ENCODE results near the gene EHMT1. TPM values are rescaled to one million over a fixed set of nuclear protein-coding genes. Genes with fewer than 3 reads are reported as not detected.
A peak's percentile ranks its signal among the peaks of the same experiment; 100 is the strongest.

The EHMT1 gene
- total RNA-seq, 2 experiments from 2014 or later: 145 to 295 TPM

DNA sequence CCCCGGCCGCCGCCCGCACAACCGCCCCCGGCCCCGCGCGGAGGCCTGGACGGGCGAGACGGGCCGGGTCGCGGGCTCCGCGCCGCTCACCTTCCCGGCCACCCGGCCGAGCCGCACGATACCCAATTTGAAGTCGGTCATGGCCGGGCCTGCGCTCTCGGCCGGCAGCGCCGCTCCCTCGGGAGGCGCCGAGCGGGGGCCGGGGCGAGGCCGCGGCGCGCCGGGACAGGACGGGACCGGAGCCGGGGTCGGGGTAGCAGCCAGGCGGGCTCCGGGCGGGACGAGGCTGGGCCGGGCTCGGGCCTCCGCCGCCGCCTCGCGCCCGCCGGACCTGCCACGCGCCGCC is 28.7 kb upstream of the EHMT1 start:
- Histone ChIP-seq H3K79me2 (ENCODE audit: insufficient read depth, low read depth, low read length) (peaks cover 15% of the 10 kb centered on the region; the same call in 1 of the 2 replicates), H3K4me2 (ENCODE audit: low read length) (peak overlapping the region; percentile 93; the same call in 1 of the 2 replicates), H3K4me1 (ENCODE audit: insufficient read depth, low read length, poor library complexity, severe bottlenecking) (peaks cover 13% of the 10 kb centered on the region), H4K20me1 (ENCODE audit: insufficient read depth, low read length) (peaks cover 8% of the 10 kb centered on the region), H3K9me2 (ENCODE audit: insufficient read depth, low read length) (no peaks in the 10 kb centered on the region), H2AFZ (ENCODE audit: low read length) (no peak overlapping the region), H3K9me3 (ENCODE audit: low read length) (no peaks in the 10 kb centered on the region), H3K4me3 (ENCODE audit: low read depth, low read length, poor library complexity, severe bottlenecking) (peak overlapping the region; percentile 76), H3K36me3 (ENCODE audit: insufficient read depth, low read length) (peaks cover 43% of the 10 kb centered on the region), H3K27ac (ENCODE audit: low read depth, low read length, poor library complexity, severe bottlenecking) (no peak overlapping the region)
- TF ChIP-seq EZH2phosphoT487 (IDR thresholded peaks at IDR 0.05; ENCODE audit: borderline replicate concordance, low read depth, low read length) (no peak), CTCF (conservative IDR thresholded peaks at IDR 0.05; ENCODE audit: low read length) (no peak)
- no peak for DNase-seq (ENCODE audit: low spot score)
- CTCF ChIA-PET (ENCODE audit: unreplicated experiment): interaction anchor here (1.2 kb wide), 1 partner anchor 79 kb away, joined by 3 read pairs; no protein-coding TSS in a partner anchor
- BruUV-seq (replicated peaks): no TSS peak
- POLR2A ChIA-PET: interaction anchor here (0.5 kb wide), 1 partner anchor 15 kb away, joined by 4 read pairs; no protein-coding TSS in a partner anchor
- intact Hi-C loops (cut with micrococcal nuclease; ENCODE audit: unreplicated experiment): loop anchor here (1.0 to 2.0 kb wide), 2 partner anchors 13 to 15 kb away; partner anchors contain the start of gene ARRDC1

DNA sequence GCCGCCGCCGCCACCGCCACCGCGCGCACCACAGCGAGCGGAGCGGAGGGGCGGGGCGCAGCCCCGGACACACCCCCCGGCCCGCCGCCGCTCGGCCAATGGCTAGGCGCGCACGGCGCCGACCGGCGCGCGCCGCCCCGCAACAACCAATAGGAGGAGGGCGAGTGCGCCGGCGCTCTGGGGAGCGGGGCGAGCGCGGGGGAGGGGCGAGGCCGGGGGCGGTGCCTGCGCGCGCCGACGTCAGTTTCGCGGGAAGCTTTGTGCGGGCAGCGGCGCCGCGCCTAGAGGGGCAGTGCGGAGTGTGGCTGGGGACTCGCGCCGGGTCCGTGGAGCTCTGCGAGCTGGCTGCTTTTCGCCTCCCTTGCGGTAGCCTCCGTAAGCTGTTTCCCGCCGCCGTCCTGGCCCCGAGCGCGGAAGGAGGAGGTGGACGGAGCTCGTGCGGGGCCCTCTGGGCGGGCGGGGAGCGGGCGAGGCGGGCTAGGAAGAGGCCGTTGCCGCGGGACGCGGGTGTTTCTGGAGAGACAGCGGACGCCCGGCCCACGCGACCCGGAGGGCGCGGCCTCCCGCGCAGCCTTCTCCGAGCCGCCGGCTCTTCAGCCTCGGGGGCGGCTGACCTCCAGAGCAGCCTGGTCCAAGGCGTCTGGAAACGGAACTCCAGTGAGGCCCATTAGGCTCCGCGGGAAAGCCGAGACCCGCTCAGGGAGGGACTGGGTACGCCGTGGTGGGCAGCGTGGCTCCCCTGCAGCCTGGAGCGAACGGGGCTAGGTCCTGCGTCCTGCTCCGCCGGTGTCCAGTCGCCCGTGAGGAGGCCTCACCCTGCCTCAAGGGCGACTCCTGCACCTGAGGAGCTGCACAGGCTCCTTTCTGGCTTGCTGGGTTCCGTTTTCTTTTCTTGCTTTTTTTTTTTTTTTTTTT is 28.1 kb upstream of the EHMT1 start, which contains the start of gene ZMYND19:
ZMYND19 (minus strand) TSS at position 44 of the 915 bp plus-strand sequence. CDS start 249 bp downstream, outside the sequence.
- Histone ChIP-seq H3K9me2 (ENCODE audit: insufficient read depth, low read length) (no peaks in the 10 kb centered on the region), H3K79me2 (ENCODE audit: insufficient read depth, low read depth, low read length) (peaks cover 15% of the 10 kb centered on the region; the same call in 1 of the 2 replicates), H2AFZ (ENCODE audit: low read length) (peak within 1 kb of the TSS; percentile 92; the same call in 1 of the 2 replicates), H3K4me1 (ENCODE audit: insufficient read depth, low read length, poor library complexity, severe bottlenecking) (peaks cover 13% of the 10 kb centered on the region), H3K4me3 (ENCODE audit: low read depth, low read length, poor library complexity, severe bottlenecking) (peak within 1 kb of the TSS; percentile 96), H4K20me1 (ENCODE audit: insufficient read depth, low read length) (peaks cover 8% of the 10 kb centered on the region), H3K9me3 (ENCODE audit: low read length) (no peaks in the 10 kb centered on the region), H3K4me2 (ENCODE audit: low read length) (peak within 1 kb of the TSS; percentile 93), H3K36me3 (ENCODE audit: insufficient read depth, low read length) (peaks cover 37% of the 10 kb centered on the region), H3K27ac (ENCODE audit: low read depth, low read length, poor library complexity, severe bottlenecking) (peak within 1 kb of the TSS; percentile 29)
- CTCF ChIA-PET (ENCODE audit: unreplicated experiment): interaction anchor here (1.2 kb wide), 1 partner anchor 79 kb away, joined by 3 read pairs; no protein-coding TSS in a partner anchor
- POLR2A ChIA-PET: interaction anchor here (0.5 to 1.1 kb wide), 5 partner anchors 10 to 37 kb away, joined by 3 to 7 read pairs (median 3); partner anchors contain the start of gene ARRDC1
- BruUV-seq (replicated peaks): no TSS peak
- TF ChIP-seq EZH2phosphoT487 (IDR thresholded peaks at IDR 0.05; ENCODE audit: borderline replicate concordance, low read depth, low read length) (no peak), CTCF (conservative IDR thresholded peaks at IDR 0.05; ENCODE audit: low read length) (no peak)
- intact Hi-C loops (cut with micrococcal nuclease; ENCODE audit: unreplicated experiment): loop anchor here (1.0 to 2.0 kb wide), 2 partner anchors 14 to 15 kb away; partner anchors contain the start of gene ARRDC1
- DNase-seq (ENCODE audit: low spot score): peak; percentile 93
